Stimulated activated CD8-positive, alpha-beta memory T cell treated with anti-CD3 and anti-CD28 coated beads, Interleukin-12 subunit alpha, Interleukin-12 subunit beta, amount 100 ng/mL, for 24 hours (primary cell): ENCODE results near the gene JMJD8.

Source experiments
- DNase-seq: peaks from one replicate; pipeline ENCODE4 v3.0.0-alpha.2; 2020; ENCODE audit errors: extremely low read depth

Gene JMJD8

GRCh38 chr16:684071-684794 is at the start of gene JMJD8:
TSS of gene JMJD8 (minus strand) at chr16:684334. CDS start at chr16:684319, 15 bp downstream.
- DNase-seq: peak; percentile 97

DNA sequence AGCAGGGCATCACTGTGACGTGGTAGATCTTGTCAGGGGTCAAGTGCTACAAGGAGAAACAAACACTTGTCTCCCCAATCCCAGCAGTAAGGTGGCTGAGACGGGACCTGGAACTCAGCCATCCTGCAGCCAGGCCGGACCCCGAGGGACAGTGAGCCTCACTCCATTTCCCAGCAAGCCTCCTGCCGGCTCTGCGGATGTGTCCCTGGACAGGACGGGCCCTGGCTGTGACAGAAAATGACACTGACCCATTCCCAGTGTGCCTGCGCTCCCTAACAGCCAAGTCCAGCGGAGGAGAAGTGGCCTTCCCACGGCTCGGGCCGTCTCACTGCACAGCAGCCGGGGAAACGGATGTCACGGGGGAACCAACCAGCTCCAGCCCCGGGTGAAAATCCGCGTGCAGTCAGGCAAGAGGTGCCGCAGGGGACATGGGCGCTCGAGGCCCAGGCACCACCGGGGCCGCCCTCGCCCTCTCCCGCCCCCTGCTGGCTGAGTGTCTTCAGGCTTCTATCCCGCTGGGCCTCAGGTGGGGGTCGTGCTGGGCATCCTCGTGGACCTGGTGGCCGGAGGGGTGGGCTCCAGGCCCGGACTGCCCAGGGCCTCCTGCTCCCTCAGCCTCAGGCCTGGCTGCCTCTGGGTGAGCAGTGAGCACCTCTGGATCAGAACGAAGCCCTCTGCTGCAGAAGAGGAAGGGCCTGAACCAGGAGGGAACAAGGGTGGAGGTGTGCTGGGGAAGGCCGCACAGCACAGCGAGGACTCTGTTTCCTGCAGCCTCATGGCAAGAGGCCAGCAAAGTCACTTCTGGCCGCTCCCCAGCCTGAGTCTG is 49.5 kb upstream of the JMJD8 start:
- DNase-seq: no peak

DNA sequence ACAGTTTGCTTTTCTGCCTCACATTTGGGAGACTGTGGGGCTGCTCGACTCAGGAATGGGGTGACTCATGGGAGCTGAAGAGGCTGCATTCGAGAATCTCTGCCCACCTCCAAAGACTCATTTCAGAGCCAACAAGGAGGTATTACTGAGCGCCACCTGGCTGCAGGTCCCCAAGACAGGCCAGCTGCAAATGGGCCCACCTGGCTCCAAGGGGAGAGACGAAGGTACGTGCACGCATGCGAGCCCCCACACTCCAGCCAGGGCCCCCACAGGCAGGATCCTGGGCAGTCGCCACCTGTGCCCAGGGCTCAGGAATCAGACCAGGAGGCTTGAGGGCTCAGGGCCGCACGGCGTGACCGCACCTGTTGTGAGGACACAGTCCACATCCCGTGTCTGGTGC is 48.8 kb upstream of the JMJD8 start:
- DNase-seq: no peak

DNA sequence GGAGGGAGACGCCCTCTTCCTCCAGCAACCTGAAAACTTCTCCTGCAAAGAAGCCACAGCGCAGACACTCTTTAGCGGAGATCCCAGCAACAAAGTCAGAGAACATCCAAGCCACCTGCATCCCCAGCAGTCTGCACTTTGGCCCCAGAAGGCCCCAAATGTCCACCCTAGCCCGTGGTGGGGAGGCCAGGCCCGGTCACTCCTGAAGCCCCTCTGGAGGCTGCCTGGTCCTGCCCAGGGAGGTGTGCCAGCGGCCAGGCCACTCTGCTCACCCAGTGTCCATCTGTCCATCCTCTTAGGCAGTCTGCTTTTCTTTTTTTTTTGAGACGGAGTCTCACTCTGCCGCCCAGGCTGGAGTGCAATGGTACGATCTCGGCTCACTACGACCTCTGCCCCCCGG is 48.2 kb upstream of the JMJD8 start:
- no peak for DNase-seq

GRCh38 chr16:730666-731509 is 46.8 kb upstream of the JMJD8 start:
- DNase-seq: no peak

- DNase-seq: no peak
Measured at GRCh38 chr16:729768-730665, 45.9 kb upstream of the JMJD8 start.

- no peak for DNase-seq
Measured at GRCh38 chr16:728890-729744, 45.0 kb upstream of the JMJD8 start.

- DNase-seq: no peak
Measured at GRCh38 chr16:728131-728889, 44.2 kb upstream of the JMJD8 start.

GRCh38 chr16:727291-727977 is 43.3 kb upstream of the JMJD8 start:
- no peak for DNase-seq

- no peak for DNase-seq
Measured at GRCh38 chr16:726438-727290, 42.5 kb upstream of the JMJD8 start, which contains the start of the genes CCDC78 and HAGHL. TSS of gene CCDC78 (minus strand) at chr16:726443. CDS start at chr16:726367, 76 bp downstream. TSS of gene HAGHL (plus strand) at chr16:727106. CDS start at chr16:727510, 404 bp downstream.

DNA sequence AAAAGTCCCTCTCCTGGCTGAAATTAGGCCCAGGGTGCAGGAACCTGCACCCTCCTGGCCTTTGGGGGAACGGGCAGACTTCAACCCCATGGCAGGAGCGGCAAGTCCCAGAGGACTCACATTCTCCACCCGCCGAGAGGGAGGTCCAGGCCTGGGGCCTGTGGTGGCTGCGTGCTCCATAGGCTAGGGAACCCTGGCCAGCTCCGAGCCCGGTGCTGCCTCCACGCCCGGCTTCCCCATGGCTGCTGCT is 42.0 kb upstream of the JMJD8 start:
- DNase-seq: no peak

- no peak for DNase-seq
Measured at GRCh38 chr16:725463-726187, 41.5 kb upstream of the JMJD8 start.

DNA sequence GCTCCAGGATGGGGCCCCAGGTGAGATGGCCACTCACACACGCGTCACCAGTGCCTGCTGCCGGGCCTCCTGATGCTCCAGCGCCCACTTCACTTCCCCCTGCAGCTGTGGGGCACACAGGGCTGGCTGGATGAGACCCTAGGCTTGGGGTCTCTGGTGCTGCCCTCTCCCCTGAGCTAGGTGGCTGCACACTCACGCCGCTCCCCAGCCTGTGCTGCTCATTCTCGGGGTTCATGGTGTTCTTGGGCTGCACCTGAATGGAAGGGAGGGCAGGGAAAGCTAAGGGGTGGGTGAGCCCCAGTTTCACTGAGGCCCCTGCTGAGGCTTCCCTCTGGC is 40.9 kb upstream of the JMJD8 start:
- no peak for DNase-seq

GRCh38 chr16:724188-725040 is 40.3 kb upstream of the JMJD8 start:
- no peak for DNase-seq

DNA sequence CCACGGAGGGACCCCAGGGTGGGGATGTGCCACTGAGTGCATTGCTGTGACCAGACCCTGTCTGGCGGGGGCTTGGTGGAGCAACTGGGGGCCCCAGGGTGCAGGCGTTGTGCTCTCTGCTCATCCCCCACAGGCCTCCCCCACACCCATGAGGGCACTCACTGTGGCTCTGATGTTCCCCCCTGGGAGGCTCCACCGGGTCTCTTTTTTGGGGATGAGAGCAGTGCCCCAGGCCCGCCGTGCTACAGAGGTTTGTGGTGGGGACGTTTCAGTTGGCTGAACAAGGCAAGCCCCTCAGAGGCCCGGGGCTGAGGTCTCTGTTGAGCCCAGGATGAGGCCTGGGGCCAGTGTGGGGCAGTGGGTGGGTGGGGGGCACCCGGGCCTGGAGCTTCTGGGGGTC is 39.6 kb upstream of the JMJD8 start:
- DNase-seq: no peak

- DNase-seq: no peak
Measured at GRCh38 chr16:722835-723633, 38.9 kb upstream of the JMJD8 start.
